Fibroblast of pulmonary artery (primary cell): ENCODE measurements around the gene MTFP1.
A peak's percentile ranks its signal among the peaks of the same experiment; 100 is the strongest.
"Not testable (repeated sequence)": the region's sequence is repeated elsewhere in the genome, so short reads cannot be mapped to it uniquely, and the experiment has no call there.

Experiments used
- DNase-seq: peaks from one replicate; pipeline ENCODE4 v3.0.0-alpha.2; 2010; ENCODE audit warnings: low read depth
- H3K4me3 ChIP-seq: replicated peaks from 2 replicates; pipeline ENCODE4 v1.5.1; 2011; ENCODE audit warnings: low read depth, mild to moderate bottlenecking, control low read depth, low read length, moderate library complexity
- TF ChIP-seq, protein P1 (sequence below): IDR thresholded peaks from 2 replicates; pipeline ENCODE4 v1.5.1; 2011; ENCODE audit warnings: mild to moderate bottlenecking, control low read depth, low read length, inconsistent platforms; ENCODE audit errors: missing control alignments

Gene MTFP1

DNA sequence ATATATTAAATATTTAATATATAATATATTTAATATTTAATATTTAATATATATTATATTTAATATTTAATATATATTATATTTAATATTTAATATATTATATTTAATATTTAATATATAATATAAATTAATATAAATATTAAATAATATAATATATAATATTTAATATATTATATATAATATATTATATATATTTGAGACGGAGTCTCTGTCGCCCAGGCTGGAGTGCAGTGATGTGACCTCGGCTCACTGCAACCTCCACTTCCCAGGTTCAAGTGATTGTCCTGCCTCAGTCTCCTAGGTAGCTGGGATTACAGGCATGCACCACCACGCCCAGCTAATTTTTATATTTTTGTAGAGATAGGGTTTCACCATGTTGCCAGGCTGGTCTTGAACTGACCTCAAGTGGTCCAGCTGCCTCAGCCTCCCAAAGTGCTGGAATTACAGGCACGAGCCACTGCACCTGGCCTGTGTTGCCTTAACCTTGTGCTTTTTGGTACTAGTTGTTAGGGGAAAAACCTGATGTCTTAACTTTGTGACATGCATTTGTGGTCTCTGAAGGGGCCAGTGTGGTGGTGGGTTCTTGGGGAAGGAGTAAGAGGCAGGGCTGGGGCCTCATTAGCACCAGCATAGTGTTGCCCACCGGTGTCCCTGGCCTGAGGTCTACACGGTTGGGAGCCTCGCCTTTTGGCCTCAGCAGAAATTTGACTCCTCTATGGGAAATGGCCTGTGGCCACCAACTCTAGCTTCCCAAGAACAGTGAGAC, 29.7 kb downstream of the MTFP1 start:
- no peak for DNase-seq
- TF ChIP-seq, protein P1, sequence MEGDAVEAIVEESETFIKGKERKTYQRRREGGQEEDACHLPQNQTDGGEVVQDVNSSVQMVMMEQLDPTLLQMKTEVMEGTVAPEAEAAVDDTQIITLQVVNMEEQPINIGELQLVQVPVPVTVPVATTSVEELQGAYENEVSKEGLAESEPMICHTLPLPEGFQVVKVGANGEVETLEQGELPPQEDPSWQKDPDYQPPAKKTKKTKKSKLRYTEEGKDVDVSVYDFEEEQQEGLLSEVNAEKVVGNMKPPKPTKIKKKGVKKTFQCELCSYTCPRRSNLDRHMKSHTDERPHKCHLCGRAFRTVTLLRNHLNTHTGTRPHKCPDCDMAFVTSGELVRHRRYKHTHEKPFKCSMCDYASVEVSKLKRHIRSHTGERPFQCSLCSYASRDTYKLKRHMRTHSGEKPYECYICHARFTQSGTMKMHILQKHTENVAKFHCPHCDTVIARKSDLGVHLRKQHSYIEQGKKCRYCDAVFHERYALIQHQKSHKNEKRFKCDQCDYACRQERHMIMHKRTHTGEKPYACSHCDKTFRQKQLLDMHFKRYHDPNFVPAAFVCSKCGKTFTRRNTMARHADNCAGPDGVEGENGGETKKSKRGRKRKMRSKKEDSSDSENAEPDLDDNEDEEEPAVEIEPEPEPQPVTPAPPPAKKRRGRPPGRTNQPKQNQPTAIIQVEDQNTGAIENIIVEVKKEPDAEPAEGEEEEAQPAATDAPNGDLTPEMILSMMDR: no peak
- no peak overlapping the region for H3K4me3 ChIP-seq

DNA sequence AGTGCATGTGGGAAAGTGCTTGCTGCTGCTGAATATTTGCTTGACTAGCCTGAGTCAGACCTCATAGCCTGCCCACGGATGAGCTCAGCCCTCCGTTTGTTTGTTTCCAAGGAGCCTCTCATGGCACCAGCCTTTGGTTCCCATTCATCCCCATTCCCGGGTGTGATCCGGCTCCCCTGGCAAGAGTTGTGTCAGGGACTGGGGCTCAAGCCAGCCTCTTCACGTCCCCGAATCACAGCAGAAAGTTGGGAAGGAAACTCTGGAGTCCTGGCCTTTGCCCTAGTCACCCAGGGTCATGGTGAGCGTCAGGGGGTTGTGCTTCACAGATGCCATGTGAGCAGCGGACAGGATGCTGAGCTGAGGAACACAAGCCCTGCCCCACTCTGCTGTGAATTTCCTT, 32.4 kb downstream of the MTFP1 start:
- no peak for DNase-seq
- TF ChIP-seq, protein P1: no peak
- H3K4me3 ChIP-seq: no peak overlapping the region

DNA sequence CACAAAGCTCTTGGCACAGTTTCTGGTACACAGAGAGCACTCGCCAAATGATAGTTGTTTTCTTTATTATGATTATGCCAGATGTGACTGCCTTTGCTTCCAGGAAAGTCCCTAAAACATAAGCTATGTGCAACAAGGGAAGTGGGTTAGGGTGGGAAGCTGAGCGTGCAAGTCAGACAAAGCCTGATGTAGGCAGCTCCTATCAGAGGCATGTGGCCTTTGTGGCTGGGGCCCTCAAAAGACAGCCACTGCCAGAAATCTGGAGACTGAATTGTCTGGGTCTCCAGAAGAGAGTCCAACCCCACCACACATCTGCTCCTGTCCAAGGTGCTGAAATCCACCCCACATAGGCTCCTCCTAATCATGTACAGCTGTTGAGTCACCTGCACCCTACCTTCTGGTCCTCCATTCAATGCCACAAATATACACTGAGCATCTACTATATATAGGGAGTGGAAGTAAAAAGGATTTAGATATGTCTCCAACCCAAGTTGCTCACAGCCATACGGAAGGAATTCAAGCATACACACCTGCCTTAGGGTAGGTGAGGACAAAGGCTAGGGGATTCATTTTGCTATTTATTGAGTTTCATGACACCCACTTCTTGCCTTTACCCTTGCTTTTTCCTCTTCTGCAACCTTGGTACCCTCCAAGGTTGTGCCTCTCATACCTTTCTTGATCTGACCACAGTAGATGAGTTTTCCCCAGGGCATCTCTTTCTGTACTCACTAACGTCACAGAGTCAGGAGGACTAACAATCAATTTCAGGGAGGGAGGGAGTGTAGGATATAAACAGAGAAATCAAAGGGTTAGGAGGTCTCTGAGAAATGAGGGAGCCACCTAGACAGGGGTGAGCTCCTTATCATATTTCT, 33.8 kb downstream of the MTFP1 start:
- H3K4me3 ChIP-seq: no peak overlapping the region
- TF ChIP-seq, protein P1: no peak
- DNase-seq: peak; percentile 42

DNA sequence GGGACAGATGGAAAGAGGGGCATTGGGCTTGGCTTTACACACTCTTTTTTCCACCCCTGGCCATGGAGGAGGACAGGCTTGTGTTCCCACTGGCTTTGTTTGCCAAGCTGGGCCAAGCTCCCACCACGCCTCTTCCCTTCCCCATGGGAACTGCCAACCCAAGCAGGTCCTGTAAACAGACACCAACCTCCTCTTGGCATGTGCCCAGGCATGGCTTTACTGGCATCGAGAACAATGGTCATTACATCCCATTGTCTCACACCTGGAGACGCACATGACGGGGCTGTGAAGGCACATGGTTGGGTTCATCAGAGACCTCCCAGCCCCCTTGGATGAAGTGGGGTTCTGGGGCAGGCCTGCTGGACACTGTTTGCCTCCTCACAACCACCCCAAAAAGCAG, 34.6 kb downstream of the MTFP1 start:
- H3K4me3 ChIP-seq: no peak overlapping the region
- TF ChIP-seq, protein P1: no peak
- DNase-seq: no peak

DNA sequence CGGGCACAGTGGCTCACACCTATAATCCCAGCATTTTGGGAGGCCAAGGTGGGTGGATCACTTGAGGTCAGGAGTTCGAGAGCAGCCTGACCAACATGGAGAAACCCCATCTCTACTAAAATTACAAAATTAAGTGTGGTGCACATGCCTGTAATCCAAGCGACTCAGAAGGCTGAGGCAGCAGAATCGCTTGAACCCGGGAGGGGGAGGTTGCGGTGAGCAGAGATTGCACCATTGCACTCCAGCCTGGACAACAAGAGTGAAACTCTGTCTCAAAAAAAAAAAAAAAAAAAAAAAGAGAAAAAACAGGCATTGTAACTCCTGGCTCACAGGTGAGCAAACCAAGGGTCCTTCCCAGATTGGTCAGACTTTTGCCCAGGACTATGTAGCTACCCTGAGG, 35.0 kb downstream of the MTFP1 start:
- not testable (repeated sequence) for DNase-seq, H3K4me3 ChIP-seq

DNA sequence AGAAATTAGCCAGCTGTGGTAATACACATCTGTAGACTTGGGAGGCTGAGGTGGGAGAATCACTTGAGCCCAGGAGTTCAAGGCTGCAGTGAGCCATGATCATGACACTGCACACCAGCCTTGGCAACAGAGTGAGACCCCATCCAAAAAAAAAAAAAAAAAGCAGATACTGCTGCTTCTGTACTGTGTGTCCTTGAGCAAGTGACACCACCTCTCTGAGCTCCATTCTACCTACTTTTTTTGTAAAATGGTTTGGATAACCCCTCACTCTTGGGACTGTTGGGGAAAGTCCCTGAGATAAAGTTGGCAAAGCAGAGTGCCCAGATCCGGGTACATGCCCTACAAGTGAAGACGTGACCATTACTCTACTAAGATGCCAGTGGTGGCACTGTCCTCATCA, 43.6 kb downstream of the MTFP1 start:
- no peak for DNase-seq
- no peak overlapping the region for H3K4me3 ChIP-seq
- TF ChIP-seq, protein P1: no peak

DNA sequence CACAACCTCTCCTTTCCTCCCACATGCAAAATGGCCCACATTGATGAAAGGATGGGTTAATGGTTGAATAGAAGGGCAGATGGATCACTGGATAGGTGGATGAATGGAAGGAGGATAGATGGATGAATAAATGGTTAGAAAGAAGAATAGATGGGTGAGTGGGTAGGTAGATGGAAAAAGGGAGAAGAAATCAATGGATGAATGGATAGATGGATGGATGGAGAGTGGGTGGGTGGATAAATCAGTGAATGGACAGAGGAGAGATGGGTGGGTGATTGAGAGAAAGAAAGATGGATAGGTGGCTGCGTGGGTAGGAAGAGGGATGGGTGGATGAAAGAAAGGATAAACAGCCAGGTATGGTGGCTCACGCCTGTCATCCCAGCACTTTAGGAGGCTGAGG, 45.1 kb downstream of the MTFP1 start:
- H3K4me3 ChIP-seq: no peak overlapping the region
- TF ChIP-seq, protein P1: no peak
- DNase-seq: no peak
